GM12874 (cell line): ENCODE data around the gene C20orf202.

Experiments
- TF ChIP-seq, protein P1 (sequence below): IDR thresholded peaks from 2 replicates; pipeline ENCODE4 v1.5.1; 2011; ENCODE audit warnings: low read depth, mild to moderate bottlenecking, control low read depth, low read length, moderate library complexity; ENCODE audit not compliant: insufficient read depth

The C20orf202 gene

GRCh38 chr20:1184638-1185315 is 18.5 kb upstream of the C20orf202 start, which contains the start of gene TMEM74B:
Gene TMEM74B (minus strand): TSS chr20:1184981. CDS start chr20:1183801, 1,180 bp downstream.
- TF ChIP-seq, protein P1, sequence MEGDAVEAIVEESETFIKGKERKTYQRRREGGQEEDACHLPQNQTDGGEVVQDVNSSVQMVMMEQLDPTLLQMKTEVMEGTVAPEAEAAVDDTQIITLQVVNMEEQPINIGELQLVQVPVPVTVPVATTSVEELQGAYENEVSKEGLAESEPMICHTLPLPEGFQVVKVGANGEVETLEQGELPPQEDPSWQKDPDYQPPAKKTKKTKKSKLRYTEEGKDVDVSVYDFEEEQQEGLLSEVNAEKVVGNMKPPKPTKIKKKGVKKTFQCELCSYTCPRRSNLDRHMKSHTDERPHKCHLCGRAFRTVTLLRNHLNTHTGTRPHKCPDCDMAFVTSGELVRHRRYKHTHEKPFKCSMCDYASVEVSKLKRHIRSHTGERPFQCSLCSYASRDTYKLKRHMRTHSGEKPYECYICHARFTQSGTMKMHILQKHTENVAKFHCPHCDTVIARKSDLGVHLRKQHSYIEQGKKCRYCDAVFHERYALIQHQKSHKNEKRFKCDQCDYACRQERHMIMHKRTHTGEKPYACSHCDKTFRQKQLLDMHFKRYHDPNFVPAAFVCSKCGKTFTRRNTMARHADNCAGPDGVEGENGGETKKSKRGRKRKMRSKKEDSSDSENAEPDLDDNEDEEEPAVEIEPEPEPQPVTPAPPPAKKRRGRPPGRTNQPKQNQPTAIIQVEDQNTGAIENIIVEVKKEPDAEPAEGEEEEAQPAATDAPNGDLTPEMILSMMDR: no peak

GRCh38 chr20:1185316-1185741 is 17.9 kb upstream of the C20orf202 start:
- TF ChIP-seq, protein P1: no peak

DNA sequence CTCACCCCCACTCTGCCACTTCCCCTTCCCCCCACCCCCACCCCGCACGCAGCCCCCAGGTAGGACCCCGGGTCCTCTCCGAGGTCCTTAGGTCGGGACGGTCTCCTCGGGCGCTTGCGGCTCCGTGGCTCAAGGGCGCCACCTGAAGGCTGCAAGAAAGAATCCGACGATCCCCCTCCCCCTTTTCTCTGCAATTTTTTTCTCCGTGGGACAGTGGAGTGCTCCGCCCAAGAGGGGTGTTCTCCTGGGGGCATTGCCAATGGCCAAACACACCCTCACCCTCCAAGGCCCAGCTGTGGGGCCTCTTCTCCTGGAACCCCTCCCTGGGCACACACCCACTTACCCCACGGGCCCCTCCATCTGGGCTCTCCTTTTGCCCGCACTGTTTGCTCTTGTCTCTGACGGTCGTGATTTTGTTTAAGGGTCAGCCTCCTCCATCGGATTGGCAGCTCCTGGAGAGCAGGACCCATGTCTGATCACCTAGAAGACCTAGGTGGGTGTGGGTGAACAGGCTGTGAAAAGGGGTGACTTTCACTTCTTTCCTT is 17.4 kb upstream of the C20orf202 start:
- TF ChIP-seq, protein P1: peak; percentile 67

DNA sequence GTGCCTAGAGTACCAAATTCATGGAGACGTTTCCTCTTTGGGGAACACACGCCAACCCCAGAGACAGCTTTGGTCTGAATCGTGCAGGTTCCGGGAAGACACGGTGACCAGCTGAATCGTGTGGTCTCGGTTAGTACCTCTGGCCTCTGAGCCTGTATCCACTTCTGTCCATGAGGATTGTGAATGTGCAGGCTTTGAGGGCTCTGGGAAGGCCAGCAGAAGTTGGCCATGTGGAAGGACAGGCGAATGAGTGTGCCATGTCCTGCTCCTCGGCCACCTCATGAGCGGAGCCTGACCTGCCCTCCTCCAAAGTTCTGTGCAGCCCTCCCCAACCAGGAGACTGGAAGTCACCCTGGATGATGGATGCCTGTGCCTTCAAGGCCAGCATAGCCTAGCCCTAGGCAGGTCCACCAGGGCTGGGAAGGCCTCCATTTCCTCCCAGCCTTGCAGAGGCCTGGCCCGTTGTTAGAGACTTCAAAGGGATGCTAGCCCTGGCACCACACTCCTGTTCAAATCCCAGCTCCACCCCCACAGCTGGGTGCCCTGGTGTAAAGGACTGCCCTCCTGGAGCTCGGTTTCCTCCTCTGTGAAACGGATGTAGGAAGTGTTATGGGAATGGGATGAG is 16.8 kb upstream of the C20orf202 start:
- TF ChIP-seq, protein P1: no peak

DNA sequence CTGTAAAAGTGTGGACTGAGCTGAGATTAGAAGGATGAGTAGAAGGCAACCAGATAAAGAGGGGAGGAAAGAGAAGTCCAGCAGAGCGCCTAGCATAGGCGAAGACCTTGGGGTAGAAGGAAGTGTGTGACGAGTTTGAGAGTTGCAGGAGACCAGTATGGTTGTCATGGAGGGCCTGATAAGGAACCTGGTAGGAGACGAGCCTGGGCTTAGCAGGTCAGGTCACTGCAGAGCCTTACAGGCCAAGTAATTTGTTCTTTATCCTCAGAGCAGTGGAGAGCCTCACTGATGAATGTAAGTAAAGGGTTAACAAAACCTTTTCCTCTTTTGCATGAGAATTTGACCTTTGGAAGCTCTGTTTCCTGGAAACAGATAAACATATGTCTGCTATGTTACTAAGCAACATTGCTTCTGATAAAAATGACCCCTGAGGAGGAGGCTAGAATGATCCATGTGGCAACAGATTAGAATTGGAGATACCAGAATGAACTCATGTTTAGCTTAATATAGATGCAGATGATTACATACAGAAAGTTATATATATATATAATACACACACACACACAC is 15.6 kb upstream of the C20orf202 start:
- TF ChIP-seq, protein P1: no peak

GRCh38 chr20:1188347-1188746 is 14.9 kb upstream of the C20orf202 start:
- TF ChIP-seq, protein P1: no peak

DNA sequence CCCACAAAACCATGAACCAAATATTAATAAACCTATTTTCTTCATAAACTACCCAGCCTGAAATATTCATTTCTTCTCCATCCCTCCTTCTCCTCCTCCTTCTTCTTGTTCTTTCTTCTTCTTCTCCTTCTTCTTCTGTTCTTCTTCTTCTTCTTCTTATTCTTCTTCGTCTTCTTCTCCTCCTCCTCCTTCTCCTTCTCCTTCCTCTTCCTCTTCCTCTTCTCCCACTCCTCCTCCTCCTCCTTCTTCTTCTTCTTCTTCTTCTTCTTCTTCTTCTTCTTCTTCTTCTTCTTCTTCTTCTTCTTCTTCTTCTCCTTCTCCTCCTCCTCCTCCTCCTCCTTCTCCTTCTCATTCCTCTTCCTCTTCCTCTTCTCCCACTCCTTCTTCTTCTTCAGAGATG is 13.4 kb upstream of the C20orf202 start:
- TF ChIP-seq, protein P1: no peak
